Measurements from ENCODE around the gene ZBTB7C.

Gene ZBTB7C

DNA sequence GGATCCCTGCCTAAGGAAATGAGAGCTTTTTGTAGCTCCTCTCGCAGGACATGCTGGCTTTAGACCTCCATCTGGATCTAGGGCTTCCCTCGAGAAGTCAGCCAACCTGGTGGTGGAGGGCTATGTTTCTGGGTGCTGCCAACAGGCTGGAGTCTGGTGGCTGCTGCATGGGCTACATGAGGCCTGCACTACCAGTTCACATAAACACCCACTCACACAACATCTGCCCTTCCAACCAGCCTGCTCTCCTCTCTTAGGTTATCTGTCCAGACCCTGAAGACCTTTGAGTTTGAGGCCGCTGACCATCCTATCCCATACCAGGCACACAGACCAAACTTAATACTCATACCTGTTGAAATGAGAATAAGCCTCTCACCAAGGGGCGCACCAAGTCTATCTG is 427.4 kb downstream of the ZBTB7C start:
- H3K27ac ChIP-seq (ENCODE audit: low read depth, low read length): no peak overlapping the region
- 94% methylated on average over 4 of the region's 4 CpGs for WGBS

DNA sequence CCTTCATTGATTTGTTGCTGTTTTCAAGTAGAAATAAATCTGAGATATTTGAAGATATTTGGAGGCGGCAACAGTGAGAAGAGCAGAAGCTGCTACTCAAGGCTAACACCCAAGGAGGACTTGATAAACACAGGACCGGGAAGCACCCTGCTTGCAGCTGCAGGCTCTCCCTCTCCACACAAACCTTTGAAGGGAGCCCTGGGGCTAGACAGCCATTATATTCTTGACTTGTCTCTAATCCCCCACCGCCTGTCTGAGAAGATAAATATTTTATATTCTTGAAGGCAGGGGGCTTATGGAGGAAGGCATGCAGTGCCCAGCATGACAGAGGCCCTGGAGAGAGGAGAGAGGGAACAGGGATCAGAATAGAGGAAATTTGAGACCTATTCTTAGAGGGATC is 427.9 kb downstream of the ZBTB7C start:
- H3K4me3 ChIP-seq (ENCODE audit: low read length): no peak overlapping the region
- H3K27ac ChIP-seq (ENCODE audit: low read depth, low read length): no peak overlapping the region
- peaks cover 19% of the 10 kb centered on the region for H3K4me1 ChIP-seq (ENCODE audit: insufficient read depth, low read length)
- no peaks in the 10 kb centered on the region for H3K36me3 ChIP-seq (ENCODE audit: insufficient read depth, low read length)
- 55% methylated on average over 2 of the region's 3 CpGs for WGBS
- no peak overlapping the region for H3K9ac ChIP-seq (ENCODE audit: low read depth, low read length)
- H3K27me3 ChIP-seq (ENCODE audit: insufficient read depth, low read length): no peaks in the 10 kb centered on the region
- H3K9me3 ChIP-seq (ENCODE audit: insufficient read depth, low read depth, low read length): no peaks in the 10 kb centered on the region

More for the DNA sequence above, 427.4 kb downstream of the ZBTB7C start:
- H3K27me3 ChIP-seq (ENCODE audit: insufficient read depth, low read length): no peaks in the 10 kb centered on the region
- H3K9me3 ChIP-seq (ENCODE audit: insufficient read depth, low read depth, low read length): no peaks in the 10 kb centered on the region
- no peaks in the 10 kb centered on the region for H3K36me3 ChIP-seq (ENCODE audit: insufficient read depth, low read length)
- no peak overlapping the region for H3K4me3 ChIP-seq (ENCODE audit: low read length)
- H3K9ac ChIP-seq (ENCODE audit: low read depth, low read length): no peak overlapping the region
- peaks cover 19% of the 10 kb centered on the region for H3K4me1 ChIP-seq (ENCODE audit: insufficient read depth, low read length)

DNA sequence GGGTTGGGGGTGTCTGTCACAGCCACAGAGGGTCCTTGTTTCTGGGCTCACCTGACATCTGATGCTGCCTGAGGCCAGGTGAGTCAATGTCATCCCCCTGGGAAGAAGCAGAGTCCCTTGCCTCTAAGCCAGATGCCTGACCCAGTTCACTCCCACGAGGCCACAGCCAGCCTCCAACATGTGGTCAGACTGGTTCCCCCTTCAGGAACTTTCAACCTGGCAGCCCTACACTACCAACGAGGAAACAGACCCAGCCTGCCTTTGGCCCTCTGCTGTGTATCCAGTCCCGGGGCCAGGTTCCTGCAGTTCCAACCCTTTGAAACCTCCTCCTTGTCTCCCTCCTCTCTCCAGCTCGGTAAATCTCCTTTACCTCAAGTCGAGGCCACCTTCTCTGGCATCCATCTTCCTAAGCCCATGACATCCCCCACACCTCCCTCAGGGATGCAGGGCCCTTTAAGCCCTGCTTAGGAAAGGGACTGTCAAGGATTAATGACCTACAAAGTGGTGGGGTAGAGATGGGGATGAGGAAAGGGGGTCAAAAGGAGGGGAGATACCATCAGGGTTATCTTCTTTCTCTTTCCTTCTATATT is 429.5 kb downstream of the ZBTB7C start:
- Histone ChIP-seq H3K9ac (ENCODE audit: low read depth, low read length) (no peak overlapping the region), H3K27ac (ENCODE audit: low read depth, low read length) (no peak overlapping the region), H3K27me3 (ENCODE audit: insufficient read depth, low read length) (no peaks in the 10 kb centered on the region), H3K36me3 (ENCODE audit: insufficient read depth, low read length) (no peaks in the 10 kb centered on the region), H3K9me3 (ENCODE audit: insufficient read depth, low read depth, low read length) (no peaks in the 10 kb centered on the region), H3K4me3 (ENCODE audit: low read length) (no peak overlapping the region), H3K4me1 (ENCODE audit: insufficient read depth, low read length) (peaks cover 34% of the 10 kb centered on the region)
- 79% methylated on average over 4 of the region's 5 CpGs for WGBS

DNA sequence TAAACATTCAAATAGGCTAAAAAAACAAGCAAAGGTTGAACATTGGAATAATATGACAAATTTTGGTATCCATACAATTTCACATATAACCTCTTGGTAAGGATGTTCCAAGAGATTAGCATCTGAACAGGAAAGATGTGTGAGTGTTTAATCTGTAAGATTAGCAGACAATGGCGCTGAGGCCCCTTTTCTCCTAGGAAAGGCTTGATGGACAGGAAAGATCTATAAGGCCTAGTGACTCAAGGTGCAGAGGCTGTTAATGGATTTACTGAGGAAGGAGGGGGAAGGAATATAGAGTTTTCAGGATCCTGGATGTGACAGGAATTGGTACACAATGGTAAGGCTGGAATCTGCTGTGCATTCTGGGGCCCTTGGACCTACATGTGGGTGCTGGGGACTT is 430.6 kb downstream of the ZBTB7C start:
- 81% methylated on average over 1 of the region's 1 CpG for WGBS
- H3K9ac ChIP-seq (ENCODE audit: low read depth, low read length): no peak overlapping the region
- no peaks in the 10 kb centered on the region for H3K36me3 ChIP-seq (ENCODE audit: insufficient read depth, low read length)
- peaks cover 39% of the 10 kb centered on the region for H3K4me1 ChIP-seq (ENCODE audit: insufficient read depth, low read length)
- no peaks in the 10 kb centered on the region for H3K27me3 ChIP-seq (ENCODE audit: insufficient read depth, low read length)
- no peak overlapping the region for H3K27ac ChIP-seq (ENCODE audit: low read depth, low read length)
- H3K4me3 ChIP-seq (ENCODE audit: low read length): no peak overlapping the region
- no peaks in the 10 kb centered on the region for H3K9me3 ChIP-seq (ENCODE audit: insufficient read depth, low read depth, low read length)

DNA sequence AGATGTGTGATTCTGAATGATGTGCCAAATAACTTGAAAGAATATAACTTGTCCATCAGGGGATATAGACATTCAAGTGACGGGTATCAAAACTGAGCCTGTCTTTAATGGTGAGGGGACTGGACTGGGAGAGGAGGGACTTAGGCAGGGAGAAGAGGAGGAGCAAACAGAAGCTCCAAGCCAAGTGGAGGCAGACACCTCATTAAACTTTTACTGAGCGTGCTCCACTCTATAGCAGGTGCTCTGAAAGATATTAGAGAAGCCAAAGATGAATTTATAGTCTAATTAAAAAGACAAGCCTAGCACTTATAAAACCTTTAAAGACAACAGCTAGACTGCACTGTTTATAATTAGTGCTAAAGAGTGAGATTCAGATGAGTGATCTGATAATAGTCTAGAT is 431.0 kb downstream of the ZBTB7C start:
- Histone ChIP-seq H3K4me3 (ENCODE audit: low read length) (no peak overlapping the region), H3K4me1 (ENCODE audit: insufficient read depth, low read length) (peaks cover 44% of the 10 kb centered on the region), H3K9ac (ENCODE audit: low read depth, low read length) (no peak overlapping the region), H3K27me3 (ENCODE audit: insufficient read depth, low read length) (no peaks in the 10 kb centered on the region), H3K36me3 (ENCODE audit: insufficient read depth, low read length) (no peaks in the 10 kb centered on the region), H3K9me3 (ENCODE audit: insufficient read depth, low read depth, low read length) (no peaks in the 10 kb centered on the region), H3K27ac (ENCODE audit: low read depth, low read length) (no peak overlapping the region)
- whole genome bisulfite sequencing: 90% methylated on average over 2 of the region's 2 CpGs

Measured in HUES64 (cell line).